Anterior cingulate cortex (tissue), 58 donors: ENCODE measurements around the gene NPAS3.

Source experiments
- DNase-seq, 58 donors: peaks; one replicate each; lab custom pipeline; 2025; lab: John Stamatoyannopoulos, UW

The NPAS3 gene

DNA sequence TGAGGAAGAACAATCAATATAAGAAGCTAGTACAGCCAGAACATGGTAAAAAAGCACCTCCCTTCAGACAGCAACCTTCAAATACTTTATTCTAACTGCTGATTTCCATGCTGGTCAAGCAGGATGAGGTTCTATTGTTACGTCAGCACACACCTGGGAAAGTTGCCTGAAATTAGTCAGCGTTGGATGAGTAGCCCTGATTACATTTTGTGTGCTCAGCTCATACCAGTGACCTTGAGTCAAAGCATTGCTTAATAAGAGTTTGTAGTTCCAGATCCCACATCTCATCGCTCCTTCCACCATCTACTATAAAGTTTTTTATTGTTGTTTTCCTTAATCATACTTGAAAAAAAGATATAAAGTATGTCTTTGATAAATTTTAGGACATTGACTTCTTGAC is 650.7 kb downstream of the NPAS3 start:
- DNase-seq: peak in 1 of 58 donors; percentile 9

DNA sequence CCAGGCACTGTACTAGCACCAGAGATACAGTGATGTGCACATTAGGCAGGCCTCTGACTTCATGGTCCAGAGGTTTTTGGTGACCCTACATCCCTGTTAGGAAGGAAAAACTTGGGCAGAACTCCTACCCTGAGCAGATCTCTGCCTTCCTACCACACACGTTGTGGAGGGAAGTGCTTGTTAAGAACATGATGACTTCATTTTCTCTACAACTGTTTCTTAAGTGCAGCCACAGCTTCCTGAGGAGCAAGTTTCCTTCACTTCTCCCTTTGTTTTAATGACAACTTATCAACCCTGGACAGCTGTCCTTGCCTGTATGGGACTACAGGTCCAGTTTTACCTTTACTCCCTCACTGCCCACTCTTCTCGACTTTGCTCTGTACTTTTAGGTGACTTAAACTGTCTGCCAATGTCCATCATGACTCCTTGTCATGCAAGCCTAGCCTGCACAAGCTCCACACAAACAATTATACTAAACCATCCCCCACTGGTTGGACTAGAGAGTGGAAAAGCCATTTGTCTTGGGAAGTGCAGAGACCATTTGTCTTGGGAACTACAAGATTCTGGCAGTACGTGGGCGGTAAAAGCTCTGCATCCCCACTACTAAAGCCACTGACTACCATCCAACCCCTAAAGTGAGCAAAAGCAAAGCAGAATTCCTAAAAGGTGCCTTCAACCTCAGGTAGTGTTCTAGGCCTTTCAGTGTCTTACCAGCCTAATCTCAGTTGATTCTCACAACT is 652.4 kb downstream of the NPAS3 start:
- DNase-seq: no peak

DNA sequence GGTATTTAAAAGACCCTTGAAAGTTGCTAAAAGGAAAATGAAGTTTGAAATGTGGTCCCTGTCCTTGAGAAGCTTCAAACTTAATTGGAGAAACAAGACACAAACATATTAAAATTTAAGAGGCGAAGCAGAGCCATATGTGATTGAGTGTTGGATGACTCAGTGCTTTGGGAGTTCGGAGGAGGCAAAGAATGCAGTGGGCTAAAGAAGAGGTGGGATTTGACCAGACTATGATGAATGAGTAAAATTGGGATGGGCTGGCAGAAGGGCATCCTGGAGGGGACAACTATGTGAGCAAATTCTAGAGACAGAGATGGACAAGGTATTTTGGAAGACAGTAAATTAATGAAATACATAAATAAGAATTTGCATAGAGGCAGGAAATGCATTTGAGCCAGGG is 653.6 kb downstream of the NPAS3 start:
- DNase-seq: no peak

DNA sequence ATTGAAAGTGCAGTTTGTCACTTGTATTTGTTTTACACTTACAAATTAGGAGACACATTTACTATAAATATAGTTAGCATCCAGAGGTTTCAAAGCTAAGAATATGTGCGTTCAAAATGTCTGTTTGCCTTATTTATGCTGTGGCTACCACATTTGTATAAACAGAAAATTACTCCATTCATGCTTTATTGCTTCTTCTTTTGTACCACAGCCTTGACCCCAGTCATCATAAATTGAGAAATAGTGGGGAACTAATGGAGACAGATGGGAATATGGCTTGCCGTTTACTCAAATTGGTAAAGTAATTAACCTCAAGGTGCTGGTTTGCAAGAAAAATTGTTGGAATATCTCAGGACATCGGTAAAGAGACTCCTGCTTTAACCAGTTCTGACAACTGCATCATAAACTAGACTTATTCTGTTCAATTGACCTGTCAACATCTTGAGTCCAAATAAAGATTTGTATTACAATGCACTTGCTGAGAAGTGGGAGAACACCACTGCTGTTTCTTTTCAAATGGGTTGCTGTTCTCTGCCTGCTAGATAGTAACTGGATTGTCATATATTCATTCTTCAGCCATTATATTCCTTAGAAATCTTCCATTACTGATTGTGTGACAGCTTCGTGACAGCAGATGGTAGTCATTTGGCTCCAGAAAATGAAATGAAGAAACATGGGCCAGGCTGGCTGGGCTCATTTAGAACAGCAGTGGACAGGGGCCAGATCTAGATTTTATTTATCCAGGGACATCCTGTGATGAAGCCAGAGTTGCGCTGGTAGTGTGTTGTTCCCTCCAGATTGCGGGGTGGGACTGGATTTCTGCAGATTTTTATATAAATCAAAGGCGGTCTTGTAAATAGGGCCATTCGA is 657.8 kb downstream of the NPAS3 start:
- peak in 13 of 58 donors; percentile 4 to 45 (median 19) for DNase-seq

DNA sequence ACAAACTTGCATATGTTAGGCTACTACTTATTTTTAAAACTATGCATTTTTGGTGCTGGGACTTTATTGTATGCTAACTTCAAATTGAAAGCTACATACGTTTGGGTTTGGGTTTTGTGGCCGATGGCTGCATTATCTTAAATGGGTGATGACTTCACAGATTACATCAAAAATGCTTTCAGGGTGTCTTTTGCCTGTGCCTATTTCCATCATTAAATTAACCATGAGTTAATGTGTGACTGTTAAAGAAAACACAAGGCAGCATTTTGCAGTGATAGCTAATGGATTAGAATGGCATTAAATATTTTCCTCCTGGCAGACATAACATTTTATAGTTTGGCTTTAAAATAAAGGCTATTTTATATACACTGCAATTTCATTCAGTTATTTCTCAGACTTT is 659.9 kb downstream of the NPAS3 start:
- no peak for DNase-seq

DNA sequence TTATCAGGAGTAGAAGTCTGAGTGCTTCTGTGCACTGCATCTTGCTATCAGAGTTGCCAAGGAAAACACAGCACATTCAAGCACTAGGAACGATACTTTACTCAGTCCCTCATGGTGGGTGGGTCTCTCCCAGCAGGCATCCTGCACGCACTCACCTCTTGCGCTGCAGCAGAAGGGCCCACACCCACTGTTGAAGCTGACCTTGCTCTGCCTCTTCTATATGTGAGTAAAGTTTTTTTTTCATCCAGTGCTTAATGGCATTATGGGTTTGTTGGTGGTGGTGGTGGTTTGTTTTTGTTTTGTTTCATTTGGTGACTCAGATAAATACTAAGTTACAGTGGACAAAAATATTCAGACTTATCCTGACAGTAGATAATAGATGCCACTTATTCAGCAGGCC is 663.7 kb downstream of the NPAS3 start:
- no peak for DNase-seq

DNA sequence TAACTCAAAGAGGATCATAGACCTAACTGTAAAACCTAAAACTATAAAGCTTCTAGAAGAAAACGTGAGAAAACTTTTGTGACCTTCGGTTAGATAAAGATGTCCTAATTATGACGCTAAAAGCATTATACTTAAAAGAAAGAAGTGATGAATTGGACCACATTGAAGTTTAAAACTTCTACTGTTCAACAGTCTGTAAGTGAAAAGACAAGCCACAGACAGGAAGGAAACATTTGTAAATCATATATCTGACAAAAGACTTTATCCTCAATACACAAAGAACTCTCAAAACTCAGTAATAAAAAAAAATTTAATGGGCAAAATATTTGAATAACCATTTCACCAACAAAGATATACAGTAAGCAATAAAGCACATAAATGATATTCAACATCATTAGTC is 667.9 kb downstream of the NPAS3 start:
- DNase-seq: no peak

DNA sequence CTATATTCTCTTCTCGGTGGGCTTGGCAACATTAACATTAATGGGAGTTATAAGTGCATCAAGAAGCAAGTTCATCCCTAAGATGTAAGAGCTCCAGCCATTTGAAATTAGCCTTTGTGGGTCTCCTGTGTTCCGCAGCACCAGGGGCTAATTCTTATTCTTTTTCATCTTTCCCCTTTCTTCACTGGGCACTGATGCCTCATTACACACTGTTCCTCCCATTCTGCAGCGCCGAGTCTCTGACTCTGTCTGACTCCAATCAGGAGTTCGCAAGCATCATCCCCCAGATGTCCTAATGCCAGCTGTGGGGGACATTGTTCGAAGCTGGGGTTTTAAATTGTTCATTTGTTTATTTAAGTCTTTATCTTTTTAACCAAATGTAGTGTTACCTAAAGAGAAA is 670.9 kb downstream of the NPAS3 start:
- DNase-seq: peak in 1 of 58 donors; percentile 6

DNA sequence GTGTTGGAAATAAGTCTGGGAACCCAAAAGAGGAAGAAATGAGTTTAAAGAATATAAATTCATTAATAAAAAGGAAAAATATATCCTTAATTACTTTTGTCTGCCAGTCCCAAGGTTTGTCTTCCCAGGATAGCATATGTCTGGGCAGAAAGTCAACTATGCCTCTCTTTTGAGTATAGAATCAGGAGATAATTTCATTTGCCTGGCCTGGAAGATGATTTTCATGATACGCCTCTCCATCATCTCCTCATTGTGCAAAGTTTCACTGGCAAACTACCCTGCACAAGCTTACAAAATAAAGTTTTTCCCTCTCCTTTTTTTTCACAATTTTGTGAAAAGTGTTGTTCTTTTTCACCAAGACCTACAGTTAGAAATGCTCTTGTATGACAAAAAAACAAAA is 671.4 kb downstream of the NPAS3 start:
- DNase-seq: no peak

DNA sequence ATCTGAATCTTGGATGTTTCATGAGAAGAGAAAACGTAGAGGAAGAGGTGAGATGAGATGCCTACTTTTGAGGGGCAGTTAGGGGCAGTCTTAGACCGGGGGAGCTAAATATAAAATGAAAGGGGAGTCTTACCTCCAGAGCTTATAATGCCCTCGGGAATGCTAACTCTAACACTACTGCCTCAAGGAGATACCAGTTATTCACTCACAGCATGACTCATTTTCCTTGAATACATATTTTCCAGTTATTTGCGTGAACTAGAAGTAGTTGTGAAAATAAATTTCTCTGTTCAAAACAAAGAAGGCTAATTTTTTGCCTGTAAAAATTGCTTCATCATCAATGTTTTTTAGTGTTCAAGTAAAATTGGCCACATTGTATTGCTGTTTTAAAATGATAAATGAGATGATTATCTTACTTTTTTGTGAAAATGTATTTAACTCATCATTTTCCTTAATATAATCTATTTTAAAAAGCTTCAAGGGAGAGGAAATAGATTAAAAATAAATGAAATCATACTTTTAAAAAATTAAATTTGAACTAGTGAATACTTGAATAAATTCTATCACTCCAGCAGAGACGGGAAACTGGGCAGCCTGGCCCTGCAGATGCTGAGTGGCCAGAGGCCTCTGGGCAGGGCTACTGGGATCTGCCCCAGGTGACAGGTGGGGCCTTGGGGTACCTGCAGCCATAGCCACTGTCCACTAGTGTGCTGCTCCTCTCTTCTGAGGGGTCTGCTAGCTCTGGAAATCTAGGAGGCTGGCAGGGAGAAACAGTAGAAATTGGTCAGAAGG is 672.9 kb downstream of the NPAS3 start:
- DNase-seq: no peak

DNA sequence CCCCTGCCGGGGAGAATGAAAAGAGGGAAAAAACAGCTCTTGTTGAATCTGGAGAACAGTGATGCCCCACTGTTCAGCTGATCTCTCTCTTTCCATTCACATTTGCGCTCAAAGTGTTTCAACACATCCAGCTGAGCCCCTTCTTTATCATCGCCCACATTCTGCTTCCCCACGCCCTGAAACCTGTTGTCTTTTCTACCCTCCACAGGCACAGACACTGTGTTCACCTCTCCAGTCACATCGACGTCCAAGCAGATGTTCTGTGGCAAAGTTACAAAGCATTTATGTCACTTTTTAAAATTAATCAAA is 673.5 kb downstream of the NPAS3 start:
- DNase-seq: no peak

DNA sequence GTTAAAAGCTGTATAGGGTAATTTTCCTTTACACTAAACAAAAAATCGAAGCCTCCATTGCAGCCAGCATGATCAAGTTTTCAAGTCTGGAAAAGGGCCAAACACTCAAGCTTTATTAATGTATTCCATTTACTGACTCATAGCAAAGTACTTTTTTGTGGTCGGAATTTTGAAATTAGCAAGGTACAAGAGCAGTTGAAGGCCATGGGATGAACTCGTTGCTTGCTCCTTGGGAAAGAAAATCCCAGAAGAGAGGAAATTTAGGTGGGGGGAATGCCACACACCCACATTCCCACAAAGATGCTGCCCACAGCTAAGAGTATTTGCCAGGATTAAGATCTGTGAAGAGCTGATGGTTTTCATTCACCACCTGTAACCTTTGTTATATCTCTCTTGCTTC is 678.5 kb downstream of the NPAS3 start:
- DNase-seq: no peak

DNA sequence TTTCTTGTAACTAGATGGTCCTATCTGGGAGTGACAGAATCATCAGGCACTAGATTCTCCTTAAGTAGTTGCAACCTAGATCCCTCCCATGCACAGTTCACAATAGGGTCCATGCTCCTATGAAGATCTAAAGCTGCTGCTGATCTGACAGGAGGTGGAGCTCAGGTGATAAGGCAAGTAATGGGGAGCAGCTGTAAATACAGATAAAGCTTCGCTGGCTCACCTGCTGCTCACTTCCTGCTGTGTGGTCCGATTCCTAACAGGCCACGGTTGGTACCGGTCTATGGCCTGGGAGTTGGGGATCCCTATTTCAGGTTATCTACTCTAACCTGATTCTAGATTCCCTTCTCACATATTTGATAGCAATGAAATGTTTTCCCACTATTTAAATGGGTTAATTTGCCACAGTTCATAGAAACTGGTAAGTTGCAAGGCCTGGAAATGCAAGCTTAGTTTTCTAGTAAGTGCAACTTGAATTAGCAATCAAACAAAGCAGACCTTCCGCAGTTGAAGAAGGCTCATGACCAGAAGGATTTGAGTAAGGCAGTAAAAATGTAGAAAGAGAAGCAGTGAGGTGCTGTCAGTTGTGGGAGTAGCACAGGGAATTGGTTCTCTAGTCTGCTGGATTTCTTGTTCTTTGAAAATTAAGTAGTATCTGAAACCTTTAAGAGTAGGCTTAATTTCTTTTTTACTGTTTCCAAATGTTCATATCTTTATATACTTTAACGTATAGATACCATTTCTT is 679.9 kb downstream of the NPAS3 start:
- DNase-seq: no peak

DNA sequence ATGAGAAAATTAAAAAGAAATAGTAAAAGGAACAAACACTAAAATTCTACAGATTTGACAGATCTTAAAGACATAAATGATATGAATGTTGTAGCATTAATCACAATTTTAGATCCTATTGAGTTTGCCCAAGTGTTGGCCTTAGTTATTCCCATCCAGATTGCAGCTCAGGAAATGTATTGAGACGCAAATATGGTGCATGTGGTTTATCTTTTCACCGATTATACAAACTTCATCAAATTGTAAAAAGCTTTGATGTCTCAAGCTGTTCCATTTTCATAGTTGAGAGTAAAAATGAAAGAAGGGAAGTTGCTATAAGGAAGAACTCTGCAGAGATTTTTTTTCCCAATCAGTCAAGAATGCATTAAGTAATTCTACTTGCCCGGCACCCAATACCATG is 683.8 kb downstream of the NPAS3 start:
- no peak for DNase-seq

DNA sequence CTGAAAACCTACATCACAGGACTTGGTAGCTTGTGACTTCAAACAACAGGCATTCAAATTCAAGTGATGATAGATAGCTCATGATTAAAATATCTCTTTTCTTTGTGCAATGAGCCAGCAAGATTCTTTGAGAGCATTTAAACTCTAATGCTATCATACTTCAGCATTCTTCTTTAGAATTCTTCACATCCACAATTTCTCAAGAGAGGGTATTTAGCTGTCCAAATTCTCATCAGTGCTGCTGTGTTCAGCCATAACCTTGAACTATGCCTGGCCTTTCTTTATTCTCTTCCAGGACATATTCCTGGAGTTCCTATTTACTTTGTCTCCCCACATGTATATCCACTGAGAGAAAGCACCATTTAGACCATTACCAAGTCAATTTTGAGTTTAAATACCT is 691.1 kb downstream of the NPAS3 start:
- DNase-seq: no peak

DNA sequence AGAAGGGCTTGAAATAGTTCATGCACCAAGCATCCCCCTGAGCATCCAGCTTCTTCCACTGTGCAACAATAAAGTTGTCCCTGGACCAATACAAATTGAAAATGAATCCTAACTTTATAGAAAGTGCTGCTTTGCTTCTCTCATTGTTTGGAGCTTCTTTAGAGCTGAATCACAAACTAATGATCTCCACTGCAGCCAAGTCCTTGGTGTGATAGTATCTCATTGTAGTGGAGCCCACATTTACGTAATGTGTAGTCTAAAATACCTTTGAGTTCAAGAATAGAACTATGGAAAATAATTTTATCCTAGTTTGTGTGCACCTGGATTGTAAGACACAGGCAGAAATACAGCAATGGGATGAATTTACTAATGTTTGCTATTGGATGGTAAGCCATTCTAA is 692.3 kb downstream of the NPAS3 start:
- DNase-seq: no peak

DNA sequence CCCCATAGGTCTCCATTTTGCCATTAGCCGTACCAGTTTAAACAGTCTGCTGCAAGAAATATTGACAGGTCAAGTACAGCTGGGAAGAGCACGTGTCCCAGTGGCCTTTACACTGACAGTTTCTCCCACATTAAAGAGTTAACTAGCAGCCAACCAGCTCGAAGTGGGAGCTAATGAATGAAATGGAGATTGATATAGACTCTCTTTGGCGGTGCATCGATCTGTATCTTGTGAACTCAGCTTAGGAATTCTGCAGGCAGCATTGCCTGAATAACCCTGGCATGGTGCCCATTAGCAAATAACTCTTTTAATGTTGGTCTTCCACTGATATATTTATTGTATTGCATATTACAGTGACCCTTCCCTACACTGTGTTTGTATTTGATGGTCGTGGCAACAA is 692.8 kb downstream of the NPAS3 start:
- DNase-seq: no peak

DNA sequence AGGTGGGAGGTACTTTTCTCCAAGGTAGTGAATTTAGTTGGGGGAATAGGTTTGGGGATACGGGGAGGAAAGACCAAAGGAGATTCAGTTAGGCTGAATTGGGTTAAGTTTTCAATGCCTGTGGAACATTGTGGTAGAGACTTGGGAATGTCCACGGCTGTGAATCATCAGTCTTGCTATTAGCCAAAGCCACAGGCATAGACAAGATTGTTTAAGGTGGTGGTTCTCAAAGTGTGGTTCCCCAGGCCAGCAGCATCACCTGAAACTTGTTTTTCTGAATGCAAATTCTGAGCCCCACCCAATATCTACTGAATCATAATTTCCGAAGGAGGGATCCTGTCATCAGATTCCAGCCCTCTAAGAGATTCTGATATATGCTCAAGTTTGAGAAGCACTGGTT is 696.0 kb downstream of the NPAS3 start:
- no peak for DNase-seq

DNA sequence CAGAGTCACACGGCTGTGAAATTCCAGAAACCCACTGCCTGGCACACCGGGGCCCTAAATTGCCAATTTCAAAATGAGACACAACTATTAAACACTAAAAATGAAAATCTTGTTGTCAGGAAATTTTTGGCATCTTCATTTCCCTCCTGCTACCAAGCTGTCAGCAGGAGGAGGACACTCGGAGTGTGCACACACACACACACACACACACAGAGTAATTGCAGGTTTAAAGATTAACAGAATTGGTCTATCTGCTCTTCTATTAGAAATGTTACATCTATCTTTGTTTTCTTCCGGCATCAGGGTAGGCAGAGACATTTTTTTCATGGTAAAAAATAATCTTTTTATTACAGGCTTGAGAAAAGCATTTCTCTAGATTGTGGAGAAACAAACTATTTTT is 698.0 kb downstream of the NPAS3 start:
- no peak for DNase-seq

DNA sequence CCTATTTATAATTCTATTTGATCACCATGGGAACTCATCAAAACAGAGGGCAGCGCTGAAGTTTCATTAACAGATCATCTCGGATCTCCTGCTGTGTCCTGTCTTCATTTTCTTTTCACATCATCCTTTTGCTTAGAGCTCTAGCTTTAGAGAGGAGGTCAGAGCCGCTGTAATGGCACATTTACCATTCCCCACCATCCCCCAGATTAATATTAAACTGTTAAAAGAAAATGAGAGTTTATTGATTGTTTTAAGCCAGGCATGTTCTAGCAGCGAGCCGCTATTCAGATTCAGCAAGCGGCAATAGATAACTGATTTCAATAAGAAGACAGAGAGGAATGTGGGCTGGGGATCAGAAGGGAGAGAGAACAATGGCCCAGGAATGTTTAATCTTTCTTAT is 703.4 kb downstream of the NPAS3 start:
- DNase-seq: no peak
